Fibroblast of the aortic adventitia (primary cell): ENCODE data around the gene CAMTA1. TPM values are rescaled to one million over a fixed set of nuclear protein-coding genes. Genes with fewer than 3 reads are reported as not detected.
A peak's percentile ranks its signal among the peaks of the same experiment; 100 is the strongest.

ENCODE experiments used
- DNase-seq: peaks from one replicate; pipeline ENCODE4 v3.0.0-alpha.2; 2010; ENCODE audit warnings: low read depth
- H3K4me3 ChIP-seq: 2 replicates; pipeline ENCODE4 v1.5.1; 2011; ENCODE audit warnings: low read depth, mild to moderate bottlenecking, control low read depth, low read length, moderate library complexity
- CTCF ChIP-seq: IDR thresholded peaks from 2 replicates; pipeline ENCODE4 v1.5.1; 2011; ENCODE audit warnings: mild to moderate bottlenecking, low read length, control low read depth, inconsistent platforms; ENCODE audit not compliant: insufficient read depth
- total RNA-seq: library from RNA; depleted of rRNA; stranded (reverse); fragments of >200 nt; gene quantifications from 2 replicates; pipeline ENCODE4 v1.2.3, GENCODE V29; 2012; ENCODE audit warnings: low replicate concordance

Gene CAMTA1
- total RNA-seq, 1 donor = 91.9 TPM

- no peak overlapping the region for H3K4me3 ChIP-seq
- DNase-seq = no peak
- no peak for TF ChIP-seq CTCF
These were observed 881.0 kb downstream of the CAMTA1 start for GRCh38 chr1:7666249-7666648.

DNA sequence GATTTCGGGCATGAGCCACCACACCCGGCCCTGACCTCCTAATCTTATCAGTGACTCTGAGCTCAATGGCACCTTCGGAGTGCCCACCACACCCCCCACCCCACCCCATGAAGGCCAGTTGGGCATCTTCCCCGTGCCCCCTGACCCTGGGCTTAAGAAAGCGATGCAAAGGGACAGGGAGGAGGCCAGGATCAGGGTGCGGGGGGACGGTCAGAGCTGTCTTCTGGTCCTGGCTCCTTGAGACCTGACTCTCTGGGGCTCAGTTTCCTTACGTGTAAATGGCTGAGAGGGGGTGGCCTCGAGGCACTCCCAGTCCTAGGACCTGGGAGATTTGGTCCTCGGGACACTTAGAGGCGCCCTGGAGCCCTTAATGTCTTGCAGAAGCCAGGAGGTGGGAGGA lies 881.9 kb downstream of the CAMTA1 start:
- no peak overlapping the region for H3K4me3 ChIP-seq
- DNase-seq = no peak
- no peak for TF ChIP-seq CTCF

DNA sequence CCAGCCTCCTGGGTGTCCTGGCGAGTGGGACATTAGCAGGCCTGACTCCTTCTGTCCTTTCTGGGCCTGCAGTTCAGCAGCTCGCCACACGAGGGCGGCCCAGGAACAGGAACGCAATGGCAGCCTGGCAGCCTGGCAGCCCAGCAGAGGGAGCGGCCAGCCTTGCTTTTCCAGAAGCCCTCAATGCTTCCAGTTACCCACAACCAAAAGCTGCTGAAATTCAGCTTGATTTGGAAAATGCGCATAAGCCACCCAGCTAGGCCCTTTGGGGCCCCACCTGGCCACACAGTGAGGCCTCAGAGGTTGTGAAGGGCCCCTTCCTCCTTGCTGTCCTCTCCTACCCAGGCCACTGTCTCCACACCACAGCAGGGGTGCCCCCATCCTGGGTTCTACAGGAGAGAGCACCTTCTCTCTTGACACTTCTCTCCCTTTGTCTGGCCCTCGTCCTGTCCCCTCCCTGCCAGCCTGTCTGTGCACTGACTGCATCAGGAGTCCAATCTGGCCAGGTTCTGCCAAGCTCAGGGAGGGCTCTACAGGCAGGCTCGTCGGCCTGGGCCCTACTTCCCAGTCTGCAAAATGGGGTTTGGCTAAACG lies 882.5 kb downstream of the CAMTA1 start:
- H3K4me3 ChIP-seq = no peak overlapping the region
- peak; percentile 78 for DNase-seq
- TF ChIP-seq CTCF = peak; percentile 100

- no peak overlapping the region for H3K4me3 ChIP-seq
- DNase-seq = peak; percentile 25
- TF ChIP-seq CTCF = peak; percentile 83
These were observed 884.5 kb downstream of the CAMTA1 start for GRCh38 chr1:7669559-7670311.

DNA sequence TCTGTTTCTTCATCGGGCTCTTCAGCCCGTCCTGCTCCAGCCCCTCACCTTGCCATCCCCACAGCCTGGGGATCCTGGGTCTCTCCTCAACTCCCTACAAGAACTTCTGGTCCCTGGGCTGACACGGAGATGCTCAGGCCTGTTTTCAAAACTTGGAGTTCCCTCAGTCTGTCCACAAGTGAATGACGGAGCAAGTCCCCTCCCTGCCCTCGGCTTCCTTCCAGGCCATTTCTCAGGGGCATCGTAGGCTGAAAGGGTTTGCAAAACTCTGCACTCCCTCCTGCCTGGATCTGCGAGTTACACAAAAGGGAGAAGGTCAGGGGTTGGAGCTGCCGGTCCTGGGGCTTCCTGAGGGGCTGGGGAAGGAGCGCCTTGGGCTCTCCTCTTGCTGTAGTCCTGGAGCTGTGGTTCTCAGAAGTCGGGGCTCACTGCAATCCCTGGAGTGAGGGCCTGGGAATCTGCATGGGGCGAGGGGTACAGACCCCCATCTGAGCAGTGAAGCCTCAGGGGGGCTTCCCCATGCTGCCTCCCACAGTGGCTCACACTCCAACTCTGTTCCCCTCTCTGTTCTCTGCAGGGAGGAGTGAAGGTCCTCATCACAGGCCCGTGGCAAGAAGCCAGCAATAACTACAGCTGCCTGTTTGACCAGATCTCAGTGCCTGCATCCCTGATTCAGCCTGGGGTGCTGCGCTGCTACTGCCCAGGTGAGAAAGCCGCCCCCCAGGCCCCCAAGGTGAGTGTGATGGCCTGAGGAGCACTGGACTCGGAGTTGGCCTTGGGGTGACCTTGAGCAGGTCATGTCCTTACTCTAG lies 885.3 kb downstream of the CAMTA1 start:
- peak; percentile 9 for DNase-seq
- no peak overlapping the region for H3K4me3 ChIP-seq
- no peak for TF ChIP-seq CTCF

DNA sequence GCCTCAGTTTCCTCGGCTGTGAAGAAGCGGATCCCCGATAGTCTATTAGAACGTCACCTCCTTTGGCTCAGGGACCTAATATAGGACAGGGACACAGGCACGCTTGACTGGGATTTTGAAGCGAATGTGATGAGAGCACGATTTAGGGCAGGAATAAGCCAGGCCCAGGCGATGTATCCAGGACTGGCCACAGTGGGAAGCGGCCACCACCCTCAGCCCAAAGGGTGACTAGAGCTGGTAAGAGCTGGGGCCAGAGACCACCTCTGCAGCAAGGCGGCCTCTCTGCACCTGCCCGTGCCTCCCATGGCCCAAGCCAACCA lies 885.9 kb downstream of the CAMTA1 start:
- H3K4me3 ChIP-seq = no peak overlapping the region
- no peak for TF ChIP-seq CTCF
- DNase-seq = no peak
